Neural cell (in vitro differentiated cells): ENCODE data around the gene PDE2A. TPM values are rescaled to one million over a fixed set of nuclear protein-coding genes. Genes with fewer than 3 reads are reported as not detected.

Experiments used
- H2AFZ ChIP-seq: fragments of 200-600, 300-800 bp; sonication (generic), shearing (Covaris generic); 2 replicates; pipeline ENCODE4 v1.6.0; 2014; ENCODE audit warnings: low read depth, mild to moderate bottlenecking, antibody characterized with exemption, low read length, moderate library complexity
- H3F3A ChIP-seq: fragments of 200-600 bp; shearing (Covaris generic); 2 replicates; pipeline ENCODE4 v1.6.1; 2016; ENCODE audit warnings: mild to moderate bottlenecking, moderate library complexity, mixed read lengths, antibody characterized with exemption, low read length; ENCODE audit not compliant: insufficient read depth, poor library complexity, severe bottlenecking
- H3K27ac ChIP-seq: fragments of 200-600, 300-800 bp; sonication (generic), shearing (Covaris generic); 2 replicates; pipeline ENCODE4 v1.5.1; 2014; ENCODE audit warnings: mild to moderate bottlenecking, low read length, moderate library complexity
- H3K27me3 ChIP-seq: fragments of 300-800, 200-600 bp; sonication (generic), shearing (Covaris generic); 2 replicates; pipeline ENCODE4 v1.6.0; 2014; ENCODE audit warnings: mild to moderate bottlenecking, low read depth, low read length, moderate library complexity; ENCODE audit not compliant: insufficient read depth
- H3K36me3 ChIP-seq: fragments of 300-800, 200-600 bp; sonication (generic), shearing (Covaris generic); 2 replicates; pipeline ENCODE4 v1.5.1; 2014; ENCODE audit warnings: mild to moderate bottlenecking, antibody characterized with exemption, low read length, moderate library complexity; ENCODE audit not compliant: insufficient read depth
- H3K4me2 ChIP-seq: fragments of 300-800, 200-600 bp; sonication (generic), shearing (Covaris generic); 2 replicates; pipeline ENCODE4 v1.6.0; 2014; ENCODE audit warnings: mild to moderate bottlenecking, low read length
- H3K4me3 ChIP-seq: fragments of 300-800, 200-600 bp; sonication (generic), shearing (Covaris generic); 2 replicates; pipeline ENCODE4 v1.5.1; 2014; ENCODE audit warnings: mild to moderate bottlenecking, low read length, moderate library complexity
- H3K79me2 ChIP-seq: fragments of 200-600 bp; shearing (Covaris generic); replicated peaks from 2 replicates; pipeline ENCODE4 v1.6.0; 2014; ENCODE audit warnings: mild to moderate bottlenecking, low read length, moderate library complexity; ENCODE audit not compliant: insufficient read depth
- H3K9ac ChIP-seq: fragments of 300-800, 200-600 bp; sonication (generic), shearing (Covaris generic); 2 replicates; pipeline ENCODE4 v1.6.1; 2016; ENCODE audit warnings: mild to moderate bottlenecking, low read length, mixed read lengths
- H3K9me2 ChIP-seq: fragments of 200-600 bp; shearing (Covaris generic); 2 replicates; pipeline ENCODE4 v1.6.1; 2016; ENCODE audit warnings: mild to moderate bottlenecking, low read length, mixed read lengths; ENCODE audit not compliant: insufficient read depth
- H3K9me3 ChIP-seq: fragments of 200-600, 300-800 bp; sonication (generic), shearing (Covaris generic); 2 replicates; pipeline ENCODE4 v1.6.1; 2016; ENCODE audit warnings: mild to moderate bottlenecking, mixed run types, low read length, moderate library complexity, mixed read lengths
- H4K20me1 ChIP-seq: fragments of 200-600 bp; shearing (Covaris generic); 2 replicates; pipeline ENCODE4 v1.6.1; 2016; ENCODE audit warnings: mild to moderate bottlenecking, mixed run types; ENCODE audit not compliant: insufficient read depth
- EP300 ChIP-seq: fragments of 450-650 bp; conservative IDR thresholded peaks from 2 replicates; pipeline ENCODE4 v1.6.1; 2014; ENCODE audit warnings: antibody characterized with exemption, mild to moderate bottlenecking, moderate library complexity; ENCODE audit not compliant: poor library complexity, severe bottlenecking
- EZH2 ChIP-seq: fragments of 200-600, 300-800 bp; shearing (Covaris generic), sonication (generic); IDR thresholded peaks from 2 replicates; pipeline ENCODE4 v1.6.1; 2014; ENCODE audit warnings: antibody characterized with exemption, low read length, borderline replicate concordance, mild to moderate bottlenecking; ENCODE audit not compliant: insufficient read depth, poor library complexity, severe bottlenecking
- MXI1 ChIP-seq: fragments of 450-650 bp; conservative IDR thresholded peaks from 2 replicates; pipeline ENCODE4 v1.6.1; 2014; ENCODE audit warnings: antibody characterized with exemption, mild to moderate bottlenecking; ENCODE audit not compliant: poor library complexity, severe bottlenecking
- POLR2AphosphoS5 ChIP-seq: IDR thresholded peaks from 2 replicates; pipeline ENCODE4 v1.6.1; 2012
- RAD21 ChIP-seq: fragments of 450-650 bp; conservative IDR thresholded peaks from 2 replicates; pipeline ENCODE4 v1.6.1; 2014; ENCODE audit warnings: antibody characterized with exemption, mild to moderate bottlenecking, moderate library complexity
- REST ChIP-seq: IDR thresholded peaks from 2 replicates; pipeline ENCODE4 v1.6.1; 2012; ENCODE audit warnings: borderline replicate concordance
- SMC3 ChIP-seq: fragments of 450-650 bp; conservative IDR thresholded peaks from 2 replicates; pipeline ENCODE4 v1.6.1; 2014; ENCODE audit warnings: antibody characterized with exemption, mild to moderate bottlenecking, moderate library complexity; ENCODE audit not compliant: poor library complexity
- TAF1 ChIP-seq: IDR thresholded peaks from 2 replicates; pipeline ENCODE4 v1.6.1; 2012; ENCODE audit warnings: low read depth
- polyA plus RNA-seq: library from polyadenylated mRNA; depleted of rRNA; stranded (reverse); fragments of >200 nt; gene quantifications from 2 replicates; pipeline ENCODE4 v1.2.3, GENCODE V29; 2014
- TF ChIP-seq, protein P1 (sequence below): fragments of 450-650 bp; IDR thresholded peaks from 2 replicates; pipeline ENCODE4 v1.5.1; 2014; ENCODE audit warnings: antibody characterized with exemption, mild to moderate bottlenecking, moderate library complexity; ENCODE audit not compliant: poor library complexity, severe bottlenecking

PDE2A gene
- polyA plus RNA-seq, 1 donor from 2014 or later = 11.6 TPM

DNA sequence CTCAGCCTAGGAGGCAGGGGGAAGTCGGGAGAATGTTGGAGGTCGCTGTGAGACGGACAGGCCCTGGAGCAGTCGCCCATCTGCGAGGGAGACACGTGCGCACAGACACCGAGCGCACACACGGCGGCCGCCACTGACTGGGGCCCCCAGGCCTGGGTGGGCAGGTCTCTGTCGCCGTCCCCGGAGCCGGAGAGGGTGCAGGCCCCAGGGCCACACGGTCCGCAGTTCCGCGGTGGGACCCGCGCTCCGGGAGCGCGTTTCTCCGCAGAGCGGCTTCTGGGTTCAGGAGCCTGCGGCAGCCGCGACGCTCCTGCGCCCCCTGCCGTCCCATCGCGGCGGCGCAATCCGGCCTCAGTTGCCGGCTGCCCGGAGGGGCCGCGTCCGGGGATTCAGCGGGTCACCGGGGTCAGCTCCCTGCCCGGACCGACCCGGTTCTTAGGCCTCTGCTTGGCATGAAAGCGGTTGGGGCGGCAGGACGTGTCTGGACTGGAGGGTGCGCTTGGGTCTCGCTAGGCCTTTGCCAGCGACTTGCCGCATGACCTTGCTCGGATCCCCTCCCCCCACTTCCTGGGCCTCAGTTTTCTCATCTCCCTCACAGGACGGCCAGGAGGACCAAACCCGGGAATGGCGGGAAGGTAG lies 31.2 kb downstream of the PDE2A start:
- Histone ChIP-seq H3K4me3 (peak overlapping the region; percentile 68), H4K20me1 (no peaks in the 10 kb centered on the region), H3K36me3 (no peaks in the 10 kb centered on the region), H3K9me3 (no peaks in the 10 kb centered on the region), H3K9ac (peak overlapping the region; percentile 23), H3K27me3 (peaks cover 35% of the 10 kb centered on the region), H2AFZ (no peak overlapping the region), H3K9me2 (no peaks in the 10 kb centered on the region), H3F3A (no peaks in the 10 kb centered on the region), H3K27ac (no peak overlapping the region), H3K79me2 (no peaks in the 10 kb centered on the region), H3K4me2 (no peak overlapping the region)
- TF ChIP-seq POLR2AphosphoS5 (no peak), SMC3 (peak; percentile 91), MXI1 (peak; percentile 76), RAD21 (peak; percentile 81)
- TF ChIP-seq, protein P1, sequence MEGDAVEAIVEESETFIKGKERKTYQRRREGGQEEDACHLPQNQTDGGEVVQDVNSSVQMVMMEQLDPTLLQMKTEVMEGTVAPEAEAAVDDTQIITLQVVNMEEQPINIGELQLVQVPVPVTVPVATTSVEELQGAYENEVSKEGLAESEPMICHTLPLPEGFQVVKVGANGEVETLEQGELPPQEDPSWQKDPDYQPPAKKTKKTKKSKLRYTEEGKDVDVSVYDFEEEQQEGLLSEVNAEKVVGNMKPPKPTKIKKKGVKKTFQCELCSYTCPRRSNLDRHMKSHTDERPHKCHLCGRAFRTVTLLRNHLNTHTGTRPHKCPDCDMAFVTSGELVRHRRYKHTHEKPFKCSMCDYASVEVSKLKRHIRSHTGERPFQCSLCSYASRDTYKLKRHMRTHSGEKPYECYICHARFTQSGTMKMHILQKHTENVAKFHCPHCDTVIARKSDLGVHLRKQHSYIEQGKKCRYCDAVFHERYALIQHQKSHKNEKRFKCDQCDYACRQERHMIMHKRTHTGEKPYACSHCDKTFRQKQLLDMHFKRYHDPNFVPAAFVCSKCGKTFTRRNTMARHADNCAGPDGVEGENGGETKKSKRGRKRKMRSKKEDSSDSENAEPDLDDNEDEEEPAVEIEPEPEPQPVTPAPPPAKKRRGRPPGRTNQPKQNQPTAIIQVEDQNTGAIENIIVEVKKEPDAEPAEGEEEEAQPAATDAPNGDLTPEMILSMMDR = peak; percentile 97

GRCh38 chr11:72642043-72642883 lies 32.0 kb downstream of the PDE2A start:
- Histone ChIP-seq H3K4me3 (peak overlapping the region; percentile 68), H3K4me2 (no peak overlapping the region), H3K36me3 (no peaks in the 10 kb centered on the region), H3K27me3 (peaks cover 35% of the 10 kb centered on the region), H3K27ac (no peak overlapping the region), H3K9ac (peak overlapping the region; percentile 23), H3K79me2 (no peaks in the 10 kb centered on the region), H3K9me3 (no peaks in the 10 kb centered on the region), H3F3A (no peaks in the 10 kb centered on the region), H2AFZ (no peak overlapping the region), H4K20me1 (no peaks in the 10 kb centered on the region), H3K9me2 (no peaks in the 10 kb centered on the region)
- TF ChIP-seq MXI1 (no peak), SMC3 (no peak), POLR2AphosphoS5 (no peak), TAF1 (no peak), EP300 (no peak), EZH2 (no peak), REST (no peak)
- TF ChIP-seq, protein P1 = no peak
